GDM1 (cell line): ENCODE measurements around the gene CGNL1.

Experiments used
- DNase-seq: peaks from one replicate; lab custom pipeline; 2025; lab: John Stamatoyannopoulos, UW

Gene CGNL1

DNA sequence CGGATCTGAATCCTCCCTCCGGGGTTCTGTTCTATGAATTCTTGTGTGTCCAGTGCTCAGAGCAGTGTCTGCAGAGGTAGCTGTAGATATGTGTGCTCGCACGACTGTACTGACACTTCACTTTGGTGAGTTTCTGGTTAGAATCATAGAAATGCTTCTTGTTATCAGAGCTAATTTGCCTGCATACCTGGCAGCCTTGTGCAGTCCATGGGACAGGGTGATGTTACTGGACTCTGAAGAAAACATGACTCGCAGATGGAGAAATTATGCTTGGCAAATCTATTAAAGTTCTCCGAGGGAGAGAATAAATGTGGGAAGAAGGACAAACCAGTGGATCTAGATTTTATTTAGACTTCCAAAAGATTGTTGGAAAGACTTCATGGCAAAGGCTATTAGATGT, 12.2 kb downstream of the CGNL1 start:
- no peak for DNase-seq

DNA sequence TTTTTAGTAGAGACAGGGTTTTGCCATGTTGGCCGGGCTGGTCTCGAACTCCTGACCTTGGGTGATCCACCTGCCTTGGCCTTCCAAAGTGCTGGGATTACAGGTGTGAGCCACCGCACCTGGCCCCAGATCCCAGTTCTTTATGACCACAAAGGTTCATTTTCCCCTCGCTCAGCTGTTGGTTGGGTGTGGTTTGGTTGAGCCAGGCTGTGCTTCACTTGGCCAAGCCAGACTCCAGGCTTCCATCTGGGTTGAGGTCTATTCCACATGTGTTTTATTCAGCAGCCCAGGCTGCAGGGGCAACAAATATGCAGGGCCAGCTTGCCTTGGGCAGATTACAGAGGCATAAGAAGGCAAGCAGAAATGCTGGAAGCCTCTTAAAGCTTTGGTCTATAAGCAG, 13.7 kb downstream of the CGNL1 start:
- DNase-seq, result no peak

DNA sequence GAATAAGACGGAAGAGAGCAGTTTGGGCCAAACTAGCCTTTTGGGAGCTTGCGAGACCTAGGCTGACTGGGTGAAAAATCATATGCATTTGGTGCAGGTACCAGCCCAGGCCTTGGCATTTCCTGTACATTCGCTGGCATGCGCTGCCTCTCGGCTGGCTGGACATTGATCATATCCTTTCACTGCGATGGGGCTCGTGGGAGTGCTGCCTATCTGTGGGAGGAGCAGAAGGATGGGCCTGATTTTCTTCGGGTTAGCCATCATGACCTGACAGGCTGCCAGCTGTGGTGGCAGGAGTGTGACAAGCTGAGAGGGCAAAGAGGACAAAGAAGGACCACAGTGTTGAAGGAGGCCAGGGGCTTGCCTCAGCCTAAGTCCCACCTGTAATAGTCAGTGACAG, 14.3 kb downstream of the CGNL1 start:
- DNase-seq, result no peak

DNA sequence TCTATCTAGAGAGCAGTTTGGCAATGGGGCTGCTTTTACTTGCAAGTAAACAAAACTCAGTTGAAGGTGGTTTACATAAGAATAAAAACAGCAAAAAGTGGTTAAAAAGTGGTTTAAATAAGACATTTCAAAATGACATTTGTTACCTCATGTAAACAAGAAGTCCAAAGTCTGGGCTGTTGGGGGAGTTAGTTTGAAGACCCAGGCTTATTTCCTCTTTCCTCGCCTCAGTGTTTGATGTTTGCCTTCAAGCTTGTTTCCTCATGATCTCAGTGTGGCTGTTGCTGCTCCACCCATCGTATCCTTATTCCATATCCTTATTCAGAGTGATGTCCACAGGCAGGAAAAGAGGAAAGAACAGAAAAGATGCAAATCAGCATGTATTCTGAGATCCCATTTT, 15.2 kb downstream of the CGNL1 start:
- no peak for DNase-seq

DNA sequence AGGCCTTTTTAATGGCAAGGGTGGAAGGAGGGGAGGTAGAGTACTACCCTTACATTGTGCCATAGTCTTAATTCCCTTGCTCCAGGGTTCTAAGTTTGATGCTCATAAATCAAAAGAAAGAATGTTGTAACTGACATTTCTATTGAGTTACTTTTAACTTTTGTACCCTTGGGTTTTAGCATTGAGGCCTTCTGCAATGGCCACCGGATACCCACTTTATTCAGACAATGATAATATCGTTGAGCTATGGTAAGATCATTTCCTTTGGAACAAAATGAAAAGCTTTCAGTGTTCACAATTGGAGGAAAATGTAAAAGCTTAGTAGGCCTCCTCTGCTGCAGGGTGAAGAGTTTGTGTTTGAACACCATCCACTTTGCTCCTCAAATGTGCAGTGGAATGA, 16.8 kb downstream of the CGNL1 start:
- DNase-seq, result no peak

DNA sequence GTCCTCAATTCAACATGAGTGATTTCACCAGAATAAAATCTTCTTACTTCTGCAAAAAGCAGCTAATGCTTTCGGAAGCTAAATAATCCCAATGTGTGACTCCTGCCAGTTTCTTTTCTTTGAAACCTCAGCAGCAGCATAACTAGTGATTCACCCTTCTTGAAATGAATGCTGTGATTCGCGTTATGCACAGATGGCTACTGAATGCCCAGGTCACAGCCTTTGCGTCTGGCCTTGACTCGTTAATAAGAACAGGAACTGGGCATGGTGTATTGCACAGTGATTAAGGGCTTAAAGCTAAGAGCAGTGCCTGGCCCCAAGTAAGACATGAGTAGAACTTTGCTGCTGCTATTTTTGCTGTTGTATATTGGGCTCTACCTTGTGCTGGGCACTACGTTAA, 19.0 kb downstream of the CGNL1 start:
- DNase-seq, result no peak

DNA sequence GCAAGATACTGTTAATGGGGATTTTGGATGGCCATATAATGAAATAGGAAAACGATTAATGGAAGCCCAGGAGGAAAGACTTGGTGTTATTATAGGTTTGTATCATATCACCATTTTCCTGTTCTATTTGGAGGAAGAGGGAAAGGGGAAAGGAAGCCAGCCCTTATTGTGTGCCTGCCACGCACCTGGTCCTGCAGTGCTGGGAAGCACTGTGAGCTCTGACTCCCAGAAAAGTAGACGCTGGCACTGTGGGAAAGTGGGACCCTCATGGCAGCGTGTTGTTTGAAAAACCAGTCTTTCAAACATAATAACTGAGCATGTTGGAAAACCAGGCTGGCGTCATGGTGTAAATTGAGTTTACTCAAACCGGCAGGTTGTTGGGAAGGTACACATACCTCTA, 22.0 kb downstream of the CGNL1 start:
- DNase-seq, result no peak

DNA sequence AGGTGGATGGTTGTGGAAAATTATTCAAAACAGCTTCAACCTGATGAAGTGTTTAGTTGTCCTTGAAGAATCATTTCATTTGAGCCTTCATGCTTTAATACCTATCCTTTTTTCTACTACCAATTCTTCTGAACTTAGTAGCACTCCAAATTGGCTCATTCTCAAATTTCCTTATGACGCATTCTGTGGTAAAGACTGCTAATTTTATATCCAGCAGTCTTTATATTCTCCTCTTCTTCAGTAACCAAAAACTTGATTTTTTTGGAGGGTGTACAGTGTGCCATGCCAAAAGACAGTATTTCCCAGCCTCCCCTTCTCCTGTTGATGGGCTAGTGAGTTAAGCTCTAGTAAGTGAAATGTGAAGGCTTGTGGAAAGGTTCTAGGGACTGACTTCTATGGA, 25.2 kb downstream of the CGNL1 start:
- DNase-seq, result no peak

DNA sequence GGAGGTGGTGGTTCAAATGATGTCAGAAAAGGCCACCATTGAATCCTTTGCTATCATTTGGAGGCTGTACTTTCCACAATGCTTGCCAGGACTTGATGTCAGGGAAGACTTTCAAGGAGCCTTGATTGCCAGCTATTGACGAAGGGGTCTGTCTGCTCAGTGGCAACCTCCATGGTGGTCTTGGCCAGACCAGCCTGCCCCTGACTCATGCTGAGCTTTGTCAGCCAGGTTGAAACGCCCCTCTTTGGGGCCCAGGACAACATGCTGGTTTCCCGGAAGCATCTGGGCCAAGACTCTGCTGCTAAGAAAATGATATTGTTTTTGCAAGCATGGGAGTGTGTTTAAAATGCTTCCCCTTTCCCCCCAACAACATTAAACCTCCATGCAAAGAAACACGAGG, 26.7 kb downstream of the CGNL1 start:
- DNase-seq, result no peak

DNA sequence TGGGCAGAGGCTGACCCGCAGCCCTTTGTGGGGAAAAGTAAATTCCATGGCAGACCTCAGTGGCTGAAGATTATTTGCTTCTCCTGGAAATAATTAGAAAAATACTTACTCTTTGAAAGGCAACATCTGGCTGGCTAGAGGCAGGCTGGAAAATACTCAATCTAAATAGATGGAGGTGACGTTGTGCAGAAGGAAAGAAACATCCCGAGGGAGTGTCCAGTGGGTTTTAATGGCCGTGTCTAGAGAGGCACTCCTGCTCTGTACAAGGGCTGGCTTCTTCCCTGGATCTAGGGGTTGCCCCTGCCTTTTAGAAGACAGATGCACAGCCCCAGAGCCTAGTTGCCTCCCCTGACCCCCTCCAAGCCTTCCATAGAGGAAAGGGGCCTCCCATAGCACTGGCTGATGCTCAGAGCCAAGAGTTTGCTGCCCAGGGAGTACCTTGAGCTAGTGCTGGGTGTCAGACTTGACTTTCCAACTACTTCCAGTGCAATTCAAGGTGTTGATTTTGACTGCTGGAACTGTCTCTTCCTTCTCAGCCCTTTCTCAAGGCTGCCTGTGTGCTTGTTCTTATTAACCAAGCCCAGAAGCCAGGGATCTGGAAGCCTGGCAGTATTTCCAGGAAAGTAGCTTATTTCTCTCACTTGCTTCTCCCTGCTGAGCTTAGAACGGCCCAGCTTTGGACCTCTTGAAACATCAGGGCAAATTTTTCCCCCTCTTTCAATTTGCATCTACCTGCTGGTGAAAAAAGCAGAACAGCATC, 27.4 kb downstream of the CGNL1 start:
- no peak for DNase-seq

DNA sequence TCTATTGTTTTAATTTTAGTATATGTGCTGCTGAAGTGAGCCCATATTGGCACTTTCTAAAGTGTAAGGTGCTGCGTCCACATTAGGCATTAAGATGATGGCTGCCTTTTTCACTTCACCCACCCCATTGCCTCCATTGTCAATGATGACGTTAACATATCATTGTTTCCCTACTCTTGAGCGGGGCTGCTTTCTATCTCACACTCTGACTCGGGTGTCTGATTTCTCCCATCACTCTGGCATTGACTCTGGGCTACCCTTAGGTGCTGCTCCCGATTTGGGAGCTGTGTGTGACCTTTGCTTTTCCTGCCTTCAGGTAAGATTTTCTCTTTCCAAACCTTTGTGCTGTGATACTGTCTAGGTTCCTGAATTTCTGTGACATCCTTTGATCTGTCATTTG, 28.8 kb downstream of the CGNL1 start:
- no peak for DNase-seq

DNA sequence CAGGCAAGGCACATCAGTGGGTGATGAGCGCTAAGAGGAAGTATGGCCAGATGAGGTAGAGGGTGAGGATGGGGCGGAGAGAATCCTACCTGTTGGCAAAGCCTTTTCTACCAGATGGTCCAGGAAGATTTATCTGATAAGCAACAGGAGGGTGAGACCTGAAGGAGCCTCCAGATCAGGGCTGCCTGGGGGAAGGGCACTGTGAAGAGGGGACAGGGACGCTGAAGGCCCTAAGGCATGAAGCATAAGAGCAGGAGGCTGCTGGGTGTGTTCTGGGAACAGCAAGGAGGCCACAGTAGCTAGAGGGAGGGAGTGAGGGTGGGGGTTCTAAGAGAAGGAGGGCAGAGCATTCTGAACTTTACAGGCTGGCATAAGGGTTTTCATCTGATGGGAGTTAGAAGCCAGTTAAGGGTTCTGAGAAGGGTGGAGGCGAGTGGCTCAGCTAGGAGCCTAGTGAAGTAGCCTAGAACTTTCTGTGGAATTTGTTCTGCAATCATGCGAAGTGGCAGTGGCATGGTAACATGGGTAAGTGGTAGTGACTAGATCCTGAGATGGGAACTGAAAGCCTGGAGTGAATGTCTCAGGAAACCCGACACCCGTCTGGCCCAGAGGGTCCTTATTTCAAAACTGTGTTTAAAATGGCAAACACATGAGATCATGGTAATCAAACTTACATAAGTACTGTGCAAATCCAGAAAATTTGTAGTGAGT, 29.9 kb downstream of the CGNL1 start:
- no peak for DNase-seq

DNA sequence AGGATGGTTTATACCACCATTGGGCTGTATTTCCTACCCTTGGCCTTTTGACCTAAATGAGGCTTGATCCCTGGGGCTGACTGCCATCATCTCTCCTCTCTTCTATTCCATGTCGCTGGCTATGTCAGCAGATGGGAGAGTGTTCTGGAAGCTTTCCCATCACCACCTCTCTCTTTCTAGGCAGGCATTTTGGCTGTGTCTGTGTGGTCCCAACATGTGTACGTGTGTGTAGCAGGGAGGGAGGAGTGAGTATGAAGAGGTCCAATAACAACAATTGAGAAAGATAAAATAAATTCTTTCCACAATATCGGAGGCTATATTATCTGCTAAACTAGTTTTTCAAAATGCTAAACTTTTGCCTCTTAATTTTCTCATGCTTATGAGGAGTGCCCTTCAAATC, 34.1 kb downstream of the CGNL1 start:
- DNase-seq, result no peak

DNA sequence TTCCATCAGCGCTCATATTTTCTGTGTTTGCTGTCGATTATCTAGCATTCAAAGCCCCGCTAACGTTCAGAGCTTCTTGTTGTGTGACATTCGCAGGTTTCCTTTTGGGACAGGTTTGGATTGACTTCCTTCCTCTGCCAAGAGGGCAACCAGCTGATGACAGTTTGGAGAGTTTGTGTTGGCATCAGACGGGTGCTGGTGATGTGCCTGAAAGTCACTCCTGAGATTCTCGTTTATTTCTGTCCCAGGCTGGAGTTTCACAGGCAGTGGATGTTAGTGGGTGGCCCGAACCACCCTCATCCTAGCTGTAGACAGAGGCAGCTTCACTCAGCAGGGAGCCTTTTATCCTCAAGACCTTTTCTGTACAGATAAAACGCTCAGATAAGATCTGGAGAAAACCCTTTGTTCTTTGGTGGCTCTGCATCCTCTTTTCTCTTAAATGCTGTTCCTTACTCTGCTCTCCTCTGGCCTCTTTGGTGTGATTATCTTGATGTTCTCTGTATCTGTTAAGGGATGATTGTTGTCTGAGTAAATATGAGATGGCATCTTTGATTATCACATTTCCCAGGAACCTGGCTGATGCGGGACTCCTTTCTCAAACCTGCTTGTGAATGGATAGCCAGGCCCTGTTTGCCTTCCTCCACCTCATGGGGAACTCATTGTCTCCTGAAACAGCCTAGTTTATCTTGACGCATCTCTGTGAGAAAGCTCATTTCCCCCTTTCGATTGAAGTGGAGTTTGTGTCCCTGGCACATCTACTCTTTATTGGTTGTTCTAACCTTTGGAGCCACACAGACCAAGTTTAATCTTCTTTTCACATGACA, 35.9 kb downstream of the CGNL1 start:
- no peak for DNase-seq

DNA sequence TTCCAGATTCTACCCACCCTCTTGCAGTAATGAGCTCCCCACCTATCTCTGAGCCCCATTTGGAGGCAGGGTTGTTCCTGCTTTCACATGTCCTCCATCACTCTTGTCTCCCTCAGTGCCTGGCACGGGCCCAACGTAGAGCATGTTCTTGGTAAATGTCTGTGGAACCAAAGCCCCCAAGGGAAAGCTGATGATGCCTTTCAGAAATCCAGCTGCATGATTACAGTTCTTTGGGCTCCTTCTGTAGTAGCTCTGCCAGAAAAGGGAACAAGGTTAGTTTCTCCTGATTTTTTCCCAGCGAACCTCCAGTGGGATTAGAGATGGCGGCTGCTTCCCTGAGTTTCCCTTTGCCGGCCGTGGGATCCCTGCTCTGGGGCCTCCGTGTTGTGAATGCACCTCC, 39.3 kb downstream of the CGNL1 start:
- DNase-seq, result no peak

DNA sequence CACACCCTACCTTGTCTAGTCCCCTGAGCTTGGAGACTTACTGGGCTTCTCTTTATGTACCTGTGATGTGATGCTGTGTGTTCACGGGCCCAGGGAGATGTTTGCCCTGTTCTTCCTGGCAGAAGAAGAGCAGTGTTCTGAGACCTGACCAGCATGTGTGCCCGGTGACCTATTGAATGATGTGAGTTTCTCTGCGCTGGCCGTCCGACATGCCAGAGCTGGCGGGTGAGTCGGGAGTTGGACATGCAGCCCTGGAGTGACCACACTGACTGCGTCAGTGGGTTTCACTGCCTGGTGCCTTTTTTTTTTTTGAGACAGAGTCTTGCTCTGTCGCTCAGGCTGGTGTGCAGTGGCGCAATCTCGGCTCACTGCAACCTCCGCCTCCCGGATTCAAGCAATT, 42.3 kb downstream of the CGNL1 start:
- no peak for DNase-seq

DNA sequence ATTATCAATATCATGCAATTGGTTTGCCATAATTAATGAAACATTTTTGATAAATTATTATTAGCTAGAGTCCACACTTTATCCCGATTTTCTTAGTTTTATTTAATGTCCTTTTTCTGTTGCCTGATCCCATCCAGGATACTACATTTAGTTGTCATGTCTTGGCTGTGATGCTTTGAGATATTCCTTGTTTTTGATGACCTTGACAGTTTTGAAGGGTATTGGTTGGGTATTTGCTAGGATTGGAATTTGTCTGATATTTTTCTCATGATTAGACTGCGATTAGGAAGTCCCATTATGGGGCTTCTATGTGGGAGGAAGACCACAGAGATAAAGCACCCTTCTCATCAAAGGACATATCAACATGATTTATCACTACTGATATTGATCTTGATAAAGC, 43.0 kb downstream of the CGNL1 start:
- DNase-seq, result no peak

DNA sequence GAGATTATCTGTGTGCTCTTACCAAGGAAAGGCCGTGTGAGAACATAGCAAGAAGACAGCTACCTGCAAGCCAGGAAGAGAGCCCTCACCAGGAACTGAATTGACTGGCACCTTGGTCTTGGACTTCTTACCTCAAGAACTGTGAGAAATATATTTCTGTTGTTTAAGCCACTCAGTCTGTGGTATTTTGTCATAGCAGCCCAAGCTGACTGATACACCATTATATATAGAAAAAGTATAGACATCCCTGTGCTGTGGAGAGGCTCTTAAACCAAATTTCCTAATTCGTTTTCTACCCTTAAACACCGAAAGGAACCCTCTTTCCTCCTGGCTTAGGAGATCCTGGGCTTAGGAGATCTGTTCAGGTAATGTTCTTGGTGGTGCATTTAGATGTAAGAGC, 44.8 kb downstream of the CGNL1 start:
- no peak for DNase-seq

DNA sequence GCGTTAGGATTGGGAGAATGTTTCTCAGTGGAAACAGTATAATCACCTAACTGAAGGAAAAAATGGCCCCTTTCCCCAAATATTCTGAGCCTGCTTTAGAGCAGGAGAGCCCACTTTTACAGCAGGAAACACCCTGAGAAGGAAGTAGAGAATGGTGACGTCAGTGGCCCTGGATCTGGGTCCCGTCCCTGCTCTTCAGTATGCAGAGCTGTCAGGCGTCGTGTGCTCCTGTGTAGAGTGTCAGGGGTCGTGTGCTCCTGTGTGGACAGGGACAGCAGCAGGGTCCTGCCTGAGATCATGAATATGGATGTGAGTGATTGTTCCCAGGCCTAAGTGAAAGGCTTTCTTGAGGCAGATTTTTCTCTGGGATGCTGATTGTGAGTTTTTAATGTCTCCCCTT, 45.2 kb downstream of the CGNL1 start:
- DNase-seq, result no peak

DNA sequence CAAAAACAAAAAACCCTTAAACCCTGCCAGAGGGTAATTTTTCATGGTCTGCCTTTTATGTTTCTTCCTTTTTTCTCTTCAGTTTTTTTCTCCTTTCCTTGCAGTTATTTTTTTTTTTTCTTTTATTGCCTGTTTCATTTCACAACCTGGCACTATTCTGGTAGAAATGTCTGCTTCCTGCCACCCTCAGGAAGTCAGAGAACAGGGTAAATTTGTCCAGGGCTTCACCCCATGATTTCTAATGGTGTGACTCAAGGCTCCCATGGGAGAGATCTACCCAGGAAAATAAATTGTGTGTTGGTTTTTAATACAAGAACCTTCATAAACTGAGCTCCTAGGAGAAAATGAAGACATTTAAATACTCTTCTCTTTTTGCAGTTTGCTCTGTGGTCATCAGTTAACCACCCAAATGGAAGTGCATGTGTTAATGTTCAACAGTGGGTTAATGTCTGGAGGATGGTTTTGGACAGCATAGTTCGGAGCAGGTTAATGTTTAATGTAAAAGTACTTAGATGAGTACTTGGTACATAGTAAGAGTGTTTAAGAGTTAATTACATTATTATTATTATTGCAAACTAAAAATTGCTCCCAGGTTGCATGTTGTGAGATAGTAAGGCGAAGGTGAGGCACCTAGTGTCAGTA, 45.9 kb downstream of the CGNL1 start:
- no peak for DNase-seq

DNA sequence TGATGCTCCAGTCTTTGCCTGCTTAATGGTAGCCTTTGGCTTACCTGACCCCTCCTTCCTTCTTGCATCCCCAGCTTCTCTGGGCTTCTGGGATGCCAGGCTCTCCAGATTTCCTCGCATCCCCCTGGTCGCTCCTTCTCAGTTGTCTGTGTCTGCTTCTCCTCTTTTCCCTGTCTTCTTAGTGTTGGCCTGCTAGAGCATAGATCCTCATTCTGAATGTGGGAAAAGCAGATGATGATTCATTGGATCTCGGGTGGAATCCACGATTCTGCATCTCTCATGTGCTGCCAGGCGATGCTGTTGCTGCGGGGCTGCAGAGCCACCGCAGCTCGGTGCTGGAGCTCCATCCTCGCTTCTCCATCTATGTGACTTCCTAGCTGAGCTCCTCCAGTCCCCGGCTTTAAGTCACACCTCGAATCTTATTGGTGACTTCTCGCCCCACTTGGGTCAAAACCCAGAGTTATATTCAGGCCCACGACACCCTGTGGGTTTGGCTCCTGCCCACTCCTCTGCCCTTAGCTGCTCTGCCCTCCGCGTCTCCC, 47.4 kb downstream of the CGNL1 start:
- no peak for DNase-seq
